Effector memory CD8-positive, alpha-beta T cell (primary cell): ENCODE results near the gene TNNC1.
A peak's percentile ranks its signal among the peaks of the same experiment; 100 is the strongest.

Experiments used
- ATAC-seq: fragments of 150-1000 bp; cut with Tn5 transposase; replicated peaks from 2 replicates; pipeline ENCODE4 v1.10.0; 2021; ENCODE audit warnings: mild to moderate bottlenecking, moderate library complexity
- DNase-seq, 3 experiments: peaks; one replicate each; pipeline ENCODE4 v3.0.0; 2021
- H3K27ac Mint-ChIP-seq, 2 donors: one replicate each; pipeline ENCODE4 v1.8.0; 2022; ENCODE audit warnings: mild to moderate bottlenecking in 2 of 2, mixed read lengths in 2 of 2, moderate library complexity in 2 of 2
- H3K27me3 Mint-ChIP-seq, 2 donors: one replicate each; pipeline ENCODE4 v1.8.0; 2022; ENCODE audit warnings: mixed read lengths in 2 of 2
- H3K36me3 Mint-ChIP-seq: one replicate; pipeline ENCODE4 v1.8.0; 2022; ENCODE audit warnings: mild to moderate bottlenecking, moderate library complexity, mixed read lengths; ENCODE audit not compliant: insufficient read depth
- H3K4me1 Mint-ChIP-seq, 2 donors: one replicate each; pipeline ENCODE4 v1.8.0; 2022; ENCODE audit warnings: low read depth in 2 of 2, mixed read lengths in 2 of 2
- H3K4me3 Mint-ChIP-seq, 2 donors: one replicate each; pipeline ENCODE4 v1.8.0; 2022; ENCODE audit warnings: mild to moderate bottlenecking in 2 of 2, mixed read lengths in 2 of 2, moderate library complexity in 2 of 2
- H3K9me3 Mint-ChIP-seq, 2 donors: one replicate each; pipeline ENCODE4 v1.8.0; 2022; ENCODE audit warnings: mixed read lengths in 2 of 2

TNNC1 gene

DNA sequence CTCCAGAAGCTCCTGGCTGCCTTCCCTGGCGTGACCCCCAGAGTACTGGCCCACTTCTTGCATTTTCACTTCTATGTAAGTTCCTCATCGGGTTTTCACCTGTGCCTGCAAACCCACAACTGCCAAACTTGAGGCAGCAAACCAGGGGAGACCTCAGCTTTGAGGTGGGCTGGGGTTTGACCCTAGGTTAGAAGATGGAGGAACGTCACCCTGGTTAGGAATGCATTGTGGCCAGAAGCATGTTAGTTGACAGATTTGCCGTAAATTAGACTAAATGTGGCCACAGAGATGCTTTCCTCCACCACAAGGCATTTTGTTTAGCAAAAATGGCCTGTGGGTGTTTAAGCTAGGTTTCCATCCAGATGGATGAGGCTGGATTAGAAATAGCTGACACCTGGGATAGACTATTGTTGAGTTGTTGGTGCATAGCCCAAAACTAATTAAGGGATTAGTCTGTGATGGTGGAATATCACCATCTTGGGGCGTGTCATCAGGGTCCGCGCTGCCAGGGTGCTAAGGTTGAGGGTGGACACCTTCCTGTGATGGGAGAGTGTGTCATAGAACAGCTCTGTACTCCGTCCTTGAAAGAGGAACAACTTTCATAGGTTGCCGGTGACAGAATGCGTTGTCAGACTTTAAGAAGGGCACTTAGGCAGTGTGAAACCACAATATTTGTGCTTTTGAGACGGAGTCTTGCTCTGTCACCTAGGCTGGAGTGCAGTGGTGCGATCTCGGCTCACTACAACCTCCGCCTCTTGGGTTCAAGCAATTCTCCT is 5.1 kb upstream of the TNNC1 start:
- no peaks in the 10 kb centered on the region for H3K27me3 Mint-ChIP-seq
- peaks cover 27 to 51% of the 10 kb centered on the region in 2 donors for H3K4me1 Mint-ChIP-seq
- ATAC-seq (peak; percentile 20), DNase-seq (no peak)
- no peaks in the 10 kb centered on the region for H3K9me3 Mint-ChIP-seq
- peak overlapping the region; percentile 46 to 83 for H3K27ac Mint-ChIP-seq
- peaks cover 57% of the 10 kb centered on the region for H3K36me3 Mint-ChIP-seq
- no peak overlapping the region for H3K4me3 Mint-ChIP-seq

DNA sequence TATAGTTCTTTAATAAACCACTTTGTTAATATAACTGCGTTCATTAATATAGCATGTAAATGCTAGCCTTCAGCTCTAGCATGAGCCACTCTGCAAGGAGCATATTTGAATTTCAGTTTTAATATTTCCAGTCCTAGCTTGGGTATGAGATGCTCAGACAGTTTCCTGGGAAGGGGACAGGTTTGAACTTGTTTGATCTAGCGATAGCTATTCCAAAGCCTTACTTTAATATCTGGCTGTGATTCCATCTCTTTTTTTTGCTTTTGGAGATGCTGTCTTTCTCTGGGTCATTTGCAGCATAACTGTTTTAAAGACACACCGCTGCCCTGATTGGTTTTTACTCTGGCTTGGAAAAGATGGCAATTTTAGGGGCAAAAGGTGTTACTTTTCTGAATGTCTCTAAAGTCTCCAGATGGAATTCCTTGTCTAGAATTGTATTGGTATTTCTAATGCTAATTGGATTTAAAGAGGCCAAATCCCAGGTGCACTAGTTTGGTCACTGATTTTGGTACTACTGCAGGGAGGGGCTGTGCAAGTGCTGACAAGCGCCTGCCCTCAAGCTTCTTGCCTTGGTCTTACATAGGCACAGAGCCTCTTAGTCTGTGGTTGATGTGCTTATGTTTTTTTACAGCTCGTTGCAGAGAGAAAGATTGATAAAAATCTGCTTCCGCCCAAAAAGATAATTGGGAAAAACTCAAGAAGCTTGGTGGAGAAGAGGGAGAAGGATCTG is 4.4 kb upstream of the TNNC1 start:
- no peak for DNase-seq
- peak overlapping the region in 1 of 2 donors; percentile 83 for H3K27ac Mint-ChIP-seq
- H3K4me3 Mint-ChIP-seq = no peak overlapping the region
- H3K4me1 Mint-ChIP-seq = peaks cover 31 to 48% of the 10 kb centered on the region in 2 donors
- no peaks in the 10 kb centered on the region for H3K9me3 Mint-ChIP-seq
- no peaks in the 10 kb centered on the region for H3K27me3 Mint-ChIP-seq
- no peak for ATAC-seq
- peaks cover 51% of the 10 kb centered on the region for H3K36me3 Mint-ChIP-seq

DNA sequence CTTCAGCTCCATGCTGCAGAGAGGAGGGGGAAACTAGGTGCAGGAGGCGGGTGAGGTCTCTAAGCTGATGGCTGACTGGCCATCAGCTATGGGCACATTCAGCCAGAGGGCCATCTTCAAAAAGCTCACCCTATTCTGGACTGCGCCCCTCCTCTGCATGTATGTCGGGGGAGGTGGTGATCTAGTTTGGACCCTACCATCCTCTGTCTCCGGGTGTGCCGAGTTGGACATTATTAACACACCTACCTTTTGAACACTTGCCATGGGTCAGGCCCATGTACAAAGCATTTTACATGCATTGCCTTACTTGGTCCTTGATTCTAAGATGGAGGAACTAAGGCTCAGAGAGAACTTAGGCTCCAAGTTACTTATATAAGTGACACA is 3.0 kb upstream of the TNNC1 start:
- Mint-ChIP-seq H3K4me1 (peaks cover 27 to 44% of the 10 kb centered on the region in 2 donors), H3K9me3 (no peaks in the 10 kb centered on the region), H3K36me3 (peaks cover 45% of the 10 kb centered on the region), H3K27ac (peak overlapping the region; percentile 94 to 99), H3K27me3 (no peaks in the 10 kb centered on the region), H3K4me3 (peak overlapping the region; percentile 90 to 94)
- DNase-seq (no peak), ATAC-seq (no peak)

DNA sequence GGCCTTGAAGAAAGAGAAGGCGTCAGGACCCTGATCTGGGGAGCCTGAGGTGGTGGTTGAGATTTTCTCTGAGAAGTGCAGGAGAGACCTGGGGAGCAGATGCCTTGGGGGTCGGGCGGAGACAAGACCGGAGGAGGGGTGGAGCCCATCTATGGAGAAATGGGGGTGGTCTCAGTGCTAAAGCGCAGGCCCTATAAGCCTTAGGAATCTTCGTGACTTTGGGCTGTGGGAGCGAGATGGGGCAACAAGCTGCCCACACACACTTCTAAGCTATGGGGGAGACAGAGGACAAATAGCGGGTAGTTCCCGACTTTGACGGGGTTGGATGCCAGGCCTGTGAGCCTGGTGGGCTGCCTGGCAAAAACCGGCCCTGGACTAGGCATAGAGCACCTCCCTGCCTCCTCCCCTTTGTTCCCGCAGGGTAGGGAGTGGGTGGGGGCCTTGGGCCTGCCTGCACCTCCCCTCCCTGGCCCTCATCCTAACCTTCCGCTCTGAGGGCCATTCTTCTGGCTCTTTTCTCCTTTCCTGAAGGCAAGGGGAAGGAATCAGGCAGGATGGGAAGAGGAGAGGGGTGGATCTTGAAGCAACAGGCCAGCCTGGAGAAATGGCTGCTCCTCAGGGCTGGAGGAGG is 2.4 kb upstream of the TNNC1 start:
- H3K36me3 Mint-ChIP-seq = peaks cover 41% of the 10 kb centered on the region
- DNase-seq = no peak
- no peaks in the 10 kb centered on the region for H3K27me3 Mint-ChIP-seq
- ATAC-seq = no peak
- peak overlapping the region; percentile 94 to 99 for H3K27ac Mint-ChIP-seq
- H3K4me3 Mint-ChIP-seq = peak overlapping the region; percentile 90 to 94
- peaks cover 27 to 44% of the 10 kb centered on the region in 2 donors for H3K4me1 Mint-ChIP-seq
- H3K9me3 Mint-ChIP-seq = no peaks in the 10 kb centered on the region

DNA sequence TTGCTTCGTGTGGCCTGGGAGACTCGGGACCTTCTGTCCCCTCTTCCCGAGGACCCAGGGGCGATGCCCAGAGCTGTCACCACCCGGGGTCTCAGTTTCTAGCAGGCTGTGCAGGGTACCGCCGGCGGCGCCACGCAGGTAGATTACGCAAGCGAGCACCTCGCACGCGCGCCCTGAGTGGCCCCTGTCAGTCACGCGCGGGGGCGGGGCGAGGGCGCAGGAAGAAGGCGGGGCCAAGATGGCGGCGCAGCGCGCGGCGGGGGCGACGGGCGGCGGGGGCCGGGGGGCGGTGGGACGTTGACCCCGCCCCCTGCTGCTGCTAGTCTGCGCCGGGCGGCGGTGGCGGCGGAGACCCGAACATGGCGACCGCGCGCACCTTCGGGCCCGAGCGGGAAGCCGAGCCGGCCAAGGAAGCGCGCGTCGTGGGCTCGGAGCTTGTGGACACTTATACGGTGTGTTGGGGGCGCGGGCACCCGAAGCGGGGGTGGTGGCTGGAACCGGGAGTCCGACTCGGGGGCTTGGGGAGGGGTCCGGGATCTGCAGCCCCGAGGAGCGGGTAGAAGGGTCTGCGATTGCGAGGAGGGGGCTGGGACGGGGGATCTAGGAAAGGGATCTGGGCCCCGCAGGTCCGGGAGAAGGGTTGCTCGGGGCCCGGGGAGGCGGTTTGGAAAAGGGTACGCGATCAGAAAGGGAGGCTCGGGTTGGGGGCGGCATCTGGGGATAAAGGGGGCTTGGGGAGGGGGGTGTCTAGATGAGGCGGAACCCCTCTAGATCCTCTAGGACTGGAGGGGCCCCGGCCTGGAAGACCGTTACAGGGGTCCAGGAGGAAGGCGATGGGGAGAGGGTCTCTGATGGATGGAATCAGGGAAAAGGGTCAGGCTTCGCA is 1.7 kb upstream of the TNNC1 start, which contains the start of gene NISCH:
Gene NISCH (plus strand): TSS at position 322 of the 886 bp plus-strand sequence. CDS start 38 bp downstream, at position 360.
- Mint-ChIP-seq H3K27me3 (no peaks in the 10 kb centered on the region), H3K27ac (peak within 1 kb of the TSS; percentile 94 to 99), H3K9me3 (no peaks in the 10 kb centered on the region), H3K4me1 (peaks cover 27 to 41% of the 10 kb centered on the region in 2 donors), H3K4me3 (peak within 1 kb of the TSS; percentile 90 to 94), H3K36me3 (peaks cover 33% of the 10 kb centered on the region)
- peak; percentile 98 to 99 (median 98) for DNase-seq
- ATAC-seq = peak; percentile 91

DNA sequence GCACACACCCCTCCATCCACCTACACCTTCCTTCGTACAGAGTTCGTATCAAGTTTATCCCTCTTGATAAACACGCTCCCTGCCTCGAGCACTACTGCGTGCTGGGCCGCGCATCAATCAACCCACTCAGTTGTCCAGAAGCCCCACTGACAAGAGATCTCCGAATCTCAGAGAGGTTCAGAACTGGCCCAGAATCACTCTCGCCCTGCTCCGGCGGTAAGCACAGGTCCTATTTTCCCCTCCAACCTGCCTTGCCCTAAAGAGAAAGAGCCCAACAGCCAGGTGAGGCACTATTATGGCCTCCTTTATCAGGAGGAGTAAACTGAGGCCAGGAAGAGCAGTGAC is 1.1 kb upstream of the TNNC1 start:
- Mint-ChIP-seq H3K9me3 (no peaks in the 10 kb centered on the region), H3K27me3 (no peaks in the 10 kb centered on the region), H3K36me3 (peaks cover 27% of the 10 kb centered on the region), H3K4me3 (peak overlapping the region; percentile 90 to 94), H3K27ac (peak overlapping the region; percentile 94 to 99), H3K4me1 (peaks cover 27 to 41% of the 10 kb centered on the region in 2 donors)
- DNase-seq (no peak), ATAC-seq (peak; percentile 23)

DNA sequence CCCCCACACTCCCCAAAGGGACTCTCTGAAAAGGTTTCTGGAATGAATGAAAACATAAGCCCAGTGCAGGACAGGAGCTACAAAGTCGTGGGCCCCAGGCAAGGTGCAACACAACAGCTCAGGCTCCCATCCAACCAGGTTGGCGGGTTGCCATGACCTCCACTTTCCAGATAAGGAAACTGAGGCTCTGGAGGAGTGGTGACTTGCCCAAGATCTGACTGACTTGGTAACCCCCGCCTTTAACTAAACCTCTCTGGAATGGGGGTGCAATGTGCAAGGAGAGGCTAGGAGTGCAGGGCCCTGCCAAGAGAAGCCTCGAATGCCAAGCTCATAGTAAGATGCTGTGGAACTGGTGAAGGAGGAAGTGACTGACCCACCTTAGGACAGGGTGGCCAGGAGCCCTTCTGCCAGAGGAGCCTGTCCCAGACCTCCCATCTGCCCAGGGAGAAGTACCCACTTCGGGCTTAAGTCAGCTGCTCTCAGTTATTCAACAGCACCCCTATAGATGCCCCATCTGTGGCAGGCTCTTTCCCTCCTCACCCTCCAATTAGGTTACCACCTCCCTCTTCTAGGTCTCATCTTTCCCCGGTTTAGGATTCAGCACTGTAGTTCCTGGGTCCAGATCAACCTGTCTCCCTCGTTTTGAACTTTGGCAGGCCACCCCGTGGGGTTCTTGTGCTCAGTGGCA is 553 bp upstream of the TNNC1 start:
- Mint-ChIP-seq H3K4me1 (peaks cover 27 to 37% of the 10 kb centered on the region in 2 donors), H3K4me3 (peak overlapping the region; percentile 90 to 94), H3K27ac (peak overlapping the region; percentile 94 to 99), H3K36me3 (peaks cover 22% of the 10 kb centered on the region), H3K27me3 (no peaks in the 10 kb centered on the region), H3K9me3 (no peaks in the 10 kb centered on the region)
- DNase-seq (no peak), ATAC-seq (no peak)

DNA sequence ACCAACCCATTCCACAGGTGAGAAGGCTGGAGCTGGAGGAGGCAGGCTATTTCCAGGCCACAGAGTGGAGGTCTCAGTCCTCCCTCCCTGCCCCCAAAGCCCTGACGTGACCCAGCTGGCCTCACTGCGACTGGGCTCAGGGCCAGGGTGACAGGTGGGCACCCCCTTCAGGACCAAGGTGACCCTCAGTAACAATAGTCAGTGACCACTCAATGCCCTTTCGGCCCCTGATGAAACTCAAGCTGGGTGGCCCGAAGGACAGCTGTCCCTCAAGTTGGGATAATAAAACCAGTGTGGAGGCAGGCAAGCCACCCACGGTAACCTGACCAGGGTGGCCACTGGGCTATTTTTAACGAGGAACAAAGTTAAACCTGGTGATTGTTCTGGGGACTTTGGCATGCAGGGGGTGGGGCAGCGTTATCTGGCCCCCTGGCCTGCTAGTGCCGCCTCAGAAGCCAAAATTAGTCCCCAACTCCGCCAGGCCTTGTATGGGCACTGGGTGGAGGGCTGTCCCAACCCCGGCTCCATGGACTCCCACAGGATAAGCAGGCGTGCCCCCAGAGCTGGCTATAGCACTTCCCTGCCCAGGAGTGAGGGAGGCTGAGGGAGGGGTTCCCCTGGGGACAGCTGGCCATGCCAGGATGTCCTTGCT is 1.1 kb downstream of the TNNC1 start:
- Mint-ChIP-seq H3K36me3 (peaks cover 11% of the 10 kb centered on the region), H3K9me3 (no peaks in the 10 kb centered on the region), H3K4me1 (peaks cover 22 to 30% of the 10 kb centered on the region in 2 donors), H3K27ac (no peak overlapping the region), H3K4me3 (no peak overlapping the region), H3K27me3 (no peaks in the 10 kb centered on the region)
- ATAC-seq (no peak), DNase-seq (no peak)

DNA sequence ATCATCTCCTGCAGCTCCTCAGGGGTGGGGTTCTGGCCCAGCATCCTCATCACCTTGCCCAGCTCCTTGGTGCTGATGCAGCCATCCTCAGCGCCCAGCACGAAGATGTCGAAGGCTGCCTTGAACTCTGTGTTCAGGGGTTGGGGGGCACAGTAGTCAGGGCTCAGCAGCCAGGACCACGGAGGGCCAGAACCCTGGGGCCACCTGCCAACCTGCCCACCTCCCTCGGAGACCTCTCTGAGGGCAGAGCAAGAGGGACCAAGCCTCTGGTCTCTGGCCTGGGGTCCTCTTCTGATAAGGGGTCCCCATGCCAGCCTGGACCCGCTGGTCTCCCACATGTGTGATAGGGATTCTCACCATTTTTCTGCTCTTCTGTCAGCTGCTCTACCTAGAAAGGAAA is 1.7 kb downstream of the TNNC1 start:
- H3K4me1 Mint-ChIP-seq = peaks cover 18 to 27% of the 10 kb centered on the region in 2 donors
- no peak overlapping the region for H3K4me3 Mint-ChIP-seq
- peaks cover 11% of the 10 kb centered on the region for H3K36me3 Mint-ChIP-seq
- no peaks in the 10 kb centered on the region for H3K27me3 Mint-ChIP-seq
- H3K27ac Mint-ChIP-seq = peak overlapping the region in 1 of 2 donors; percentile 20
- no peak for ATAC-seq
- H3K9me3 Mint-ChIP-seq = no peaks in the 10 kb centered on the region
- DNase-seq = no peak

DNA sequence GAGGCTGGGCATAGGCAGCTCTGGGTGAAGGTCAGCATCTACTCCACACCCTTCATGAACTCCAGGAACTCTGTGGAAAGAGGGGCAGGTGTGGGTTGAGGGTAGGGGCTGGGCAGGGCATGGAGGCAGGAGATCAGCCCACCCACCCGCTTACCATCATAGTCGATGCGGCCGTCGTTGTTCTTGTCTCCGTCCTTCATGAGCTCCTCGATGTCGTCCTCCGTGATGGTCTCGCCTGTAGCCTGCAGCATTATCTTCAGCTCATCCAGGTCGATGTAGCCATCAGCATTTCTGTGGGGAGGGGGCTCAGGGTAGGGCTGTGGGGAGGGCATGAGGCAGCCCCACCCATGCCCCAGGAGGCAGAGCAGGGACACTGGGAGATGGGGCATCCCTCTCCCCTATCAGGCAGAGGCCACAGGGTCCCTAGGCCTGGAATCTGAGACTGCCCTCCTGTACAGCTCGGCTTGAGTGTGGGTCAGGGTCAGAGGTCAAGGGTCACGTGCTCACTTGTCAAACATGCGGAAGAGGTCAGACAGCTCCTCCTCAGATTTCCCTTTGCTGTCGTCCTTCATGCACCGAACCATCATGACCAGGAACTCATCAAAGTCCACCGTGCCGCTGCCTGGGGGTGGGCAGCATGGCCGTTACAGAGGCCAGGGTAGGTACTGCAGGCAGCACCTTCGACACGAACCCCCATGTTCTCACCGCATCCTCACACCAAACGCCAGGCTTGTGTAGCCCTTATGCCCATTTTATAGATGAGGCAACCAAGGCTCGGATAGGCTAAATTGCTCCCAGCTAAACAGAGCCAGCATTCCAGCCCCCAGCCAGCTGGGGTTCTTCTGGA is 2.4 kb downstream of the TNNC1 start:
- Mint-ChIP-seq H3K27ac (peak overlapping the region in 1 of 2 donors; percentile 20), H3K4me1 (peaks cover 20 to 24% of the 10 kb centered on the region in 2 donors), H3K4me3 (no peak overlapping the region), H3K36me3 (peaks cover 9% of the 10 kb centered on the region), H3K27me3 (no peaks in the 10 kb centered on the region), H3K9me3 (no peaks in the 10 kb centered on the region)
- ATAC-seq = no peak
- no peak for DNase-seq

DNA sequence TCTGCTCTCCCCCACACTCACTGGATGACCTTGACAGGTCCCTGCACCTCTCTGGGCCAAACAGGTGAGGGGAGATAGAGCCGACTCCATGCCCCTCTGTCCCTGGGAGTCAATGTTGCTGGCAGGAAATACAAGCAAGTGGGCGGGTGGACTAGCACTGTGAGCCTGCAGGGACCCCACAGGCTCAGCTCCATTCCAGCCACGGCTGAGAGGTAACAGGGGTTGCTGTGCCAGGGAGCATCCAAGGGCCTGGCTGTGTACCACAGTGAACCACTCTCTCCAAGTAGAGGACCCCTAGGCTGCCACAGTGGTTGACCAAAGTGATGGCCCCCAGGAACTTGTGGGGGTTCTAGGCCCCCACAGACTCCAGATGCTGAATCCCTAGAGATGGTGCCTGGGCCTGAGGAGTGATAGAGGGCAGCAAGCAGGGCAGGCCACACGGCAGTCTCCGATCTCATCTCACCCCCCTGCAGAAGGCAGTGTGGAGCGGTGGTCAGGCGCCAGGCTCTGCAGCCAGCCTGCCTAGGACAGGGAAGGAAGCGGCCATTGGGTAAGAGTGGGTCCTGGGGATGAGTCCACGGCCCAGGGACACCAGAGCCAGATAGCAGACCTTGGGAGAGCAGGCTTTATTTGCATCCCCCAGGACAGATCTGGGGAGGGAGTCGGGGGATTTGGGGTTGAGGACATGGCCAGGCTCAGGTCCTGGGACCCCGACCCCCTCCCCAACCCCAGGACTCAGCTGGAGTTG is 3.2 kb downstream of the TNNC1 start:
- ATAC-seq = no peak
- Mint-ChIP-seq H3K27ac (peak overlapping the region in 1 of 2 donors; percentile 20), H3K36me3 (peaks cover 5% of the 10 kb centered on the region), H3K27me3 (no peaks in the 10 kb centered on the region), H3K9me3 (no peaks in the 10 kb centered on the region), H3K4me1 (peaks cover 13 to 19% of the 10 kb centered on the region in 2 donors), H3K4me3 (no peak overlapping the region)
- DNase-seq = no peak
